Calu3 (cell line): ENCODE results near the gene SCAP. TPM values are rescaled to one million over a fixed set of nuclear protein-coding genes. Genes with fewer than 3 reads are reported as not detected.
A peak's percentile ranks its signal among the peaks of the same experiment; 100 is the strongest.
"Not testable (repeated sequence)": the region's sequence is repeated elsewhere in the genome, so short reads cannot be mapped to it uniquely, and the experiment has no call there.

Experiments used
- BruUV-seq: library from RNA; stranded (reverse); fragments of 400-500 nt; replicated peaks from 2 replicates; lab custom pipeline; 2021; lab: Mats Ljungman, UMichigan
- CTCF ChIA-PET: fragments of 300-600 bp; sonication (Branson Sonifier 250); formaldehyde crosslinking; loops from one replicate; lab custom pipeline; 2022; ENCODE audit warnings: antibody characterized with exemption; lab: Charles Lee
- DNase-seq: peaks from one replicate; pipeline ENCODE4 v3.0.0; 2022
- H3K27ac Mint-ChIP-seq: one replicate; pipeline ENCODE4 v1.8.0; 2022; ENCODE audit warnings: mixed read lengths; ENCODE audit not compliant: unreplicated experiment
- H3K27me3 Mint-ChIP-seq: one replicate; pipeline ENCODE4 v1.8.0; 2022; ENCODE audit warnings: mixed read lengths; ENCODE audit not compliant: unreplicated experiment
- H3K36me3 Mint-ChIP-seq: one replicate; pipeline ENCODE4 v1.8.0; 2022; ENCODE audit warnings: mild to moderate bottlenecking, moderate library complexity, mixed read lengths; ENCODE audit not compliant: insufficient read depth, unreplicated experiment
- H3K4me1 Mint-ChIP-seq: one replicate; pipeline ENCODE4 v1.8.0; 2022; ENCODE audit warnings: mild to moderate bottlenecking, low read depth, mixed read lengths; ENCODE audit not compliant: unreplicated experiment
- H3K4me3 Mint-ChIP-seq: one replicate; pipeline ENCODE4 v1.8.0; 2022; ENCODE audit warnings: mild to moderate bottlenecking, low read depth, moderate library complexity, mixed read lengths; ENCODE audit not compliant: unreplicated experiment
- H3K9me3 Mint-ChIP-seq: one replicate; pipeline ENCODE4 v1.8.0; 2022; ENCODE audit warnings: low read depth, mixed read lengths; ENCODE audit not compliant: unreplicated experiment
- CTCF ChIP-seq: fragments of 200-600 bp; IDR thresholded peaks from one replicate; pipeline ENCODE4 v1.8.0; 2022; ENCODE audit warnings: antibody characterized with exemption; ENCODE audit not compliant: unreplicated experiment
- intact Hi-C: fragments of 100-400 bp; cut with micrococcal nuclease; formaldehyde crosslinking; loops from one replicate; pipeline ENCODE4 v1.10.0; 2022; ENCODE audit not compliant: unreplicated experiment
- total RNA-seq: library from RNA; stranded (reverse); gene quantifications from 2 replicates; pipeline ENCODE4 v1.2.3, GENCODE V29; 2022

SCAP gene
- total RNA-seq, 1 experiment from 2014 or later, result 74.2 TPM

DNA sequence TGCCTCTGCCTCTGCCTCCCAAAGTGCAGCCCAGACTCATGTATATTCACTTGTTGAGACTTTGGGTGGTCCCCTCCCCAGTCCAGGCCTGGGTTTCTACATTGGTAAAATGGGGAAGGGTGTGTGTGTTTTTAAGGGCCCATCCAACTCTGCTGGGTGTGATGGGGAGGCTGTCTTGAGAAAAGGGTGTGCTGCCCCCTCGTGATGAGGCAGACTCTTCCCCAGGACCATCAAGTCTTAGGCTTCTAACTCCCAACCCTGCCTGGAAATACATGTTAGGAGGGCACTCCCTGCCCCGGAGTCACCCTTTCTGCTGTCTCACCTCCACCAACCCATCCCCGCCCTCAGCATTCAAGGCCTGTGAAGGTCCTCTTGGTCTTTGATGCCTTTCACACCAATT, 99.3 kb downstream of the SCAP start:
- H3K27me3 Mint-ChIP-seq, result no peaks in the 10 kb centered on the region
- peaks cover 19% of the 10 kb centered on the region for H3K4me1 Mint-ChIP-seq
- no peaks in the 10 kb centered on the region for H3K9me3 Mint-ChIP-seq
- DNase-seq, result no peak
- no peak for TF ChIP-seq CTCF
- no peak overlapping the region for H3K4me3 Mint-ChIP-seq
- H3K36me3 Mint-ChIP-seq, result peaks cover 22% of the 10 kb centered on the region
- intact Hi-C loops, result no loop called here
- no TSS peak for BruUV-seq
- CTCF ChIA-PET, result no interaction called here
- no peak overlapping the region for H3K27ac Mint-ChIP-seq

DNA sequence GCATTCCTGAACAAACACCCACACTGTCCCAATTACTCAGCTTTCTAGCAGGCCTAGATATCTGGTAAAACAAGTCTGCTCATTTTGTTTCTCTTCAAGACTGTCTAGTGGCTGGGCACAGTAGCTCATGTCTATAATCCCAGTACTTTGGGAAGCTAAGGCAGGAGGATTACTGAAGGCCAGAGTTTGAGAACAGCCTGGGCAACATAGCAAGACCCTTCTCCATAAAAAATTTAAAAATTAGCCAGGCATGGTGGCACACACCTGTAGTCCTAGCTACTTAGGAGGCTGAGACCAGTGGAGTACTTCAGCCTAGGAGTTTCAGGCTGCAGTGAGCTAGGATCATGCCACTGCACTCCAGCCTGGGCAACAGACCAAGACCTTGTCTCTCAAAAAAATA, 101.2 kb downstream of the SCAP start:
- Mint-ChIP-seq H3K36me3 (peaks cover 4% of the 10 kb centered on the region), H3K4me1 (peaks cover 8% of the 10 kb centered on the region), H3K27ac (no peak overlapping the region), H3K27me3 (no peaks in the 10 kb centered on the region), H3K4me3 (no peak overlapping the region), H3K9me3 (no peaks in the 10 kb centered on the region)
- intact Hi-C loops, result loop anchor here (5.0 kb wide), 1 partner anchor 667 kb away; no protein-coding TSS in a partner anchor
- CTCF ChIA-PET, result no interaction called here
- no peak for DNase-seq
- BruUV-seq, result no TSS peak
- TF ChIP-seq CTCF, result no peak

DNA sequence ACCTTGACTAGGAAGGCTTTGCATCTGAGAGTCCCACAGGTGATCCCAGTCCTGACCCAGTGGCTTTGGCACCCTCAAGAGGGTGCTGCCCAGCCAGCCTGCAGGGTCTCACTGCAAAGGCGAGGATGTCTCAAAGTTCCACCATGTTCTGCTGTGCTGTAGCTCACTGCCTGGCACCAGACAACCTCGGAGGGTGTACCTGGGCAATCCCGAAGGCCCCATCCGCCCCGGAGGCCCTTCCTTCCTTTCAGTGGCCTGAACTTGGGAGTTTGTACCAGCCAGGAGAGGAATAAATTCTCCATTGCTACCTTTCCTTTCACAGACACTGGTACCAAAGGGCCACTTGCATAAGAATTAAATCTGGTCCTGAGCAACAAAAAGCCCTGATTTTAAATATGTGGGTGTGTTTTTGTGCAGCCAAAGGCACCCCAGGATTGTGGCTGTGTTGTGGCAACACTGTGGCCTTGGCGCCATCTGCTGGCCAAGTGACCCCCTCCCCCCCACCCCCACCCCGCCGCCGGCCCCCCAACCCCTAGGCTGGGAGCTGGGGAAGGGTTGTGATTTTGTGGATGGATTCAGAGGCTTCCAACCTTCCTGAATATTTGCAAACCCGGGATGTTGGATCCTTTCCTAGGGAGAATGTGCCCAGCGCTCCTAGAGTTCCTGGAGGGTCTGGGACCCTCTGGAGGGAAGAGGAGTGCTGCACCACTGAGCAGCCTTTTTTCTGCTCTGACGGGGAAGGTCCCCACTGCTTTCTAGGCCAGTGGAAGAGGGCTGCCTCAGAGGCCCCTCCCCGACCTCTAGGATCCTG, 104.6 kb downstream of the SCAP start:
- TF ChIP-seq CTCF, result peak; percentile 54
- Mint-ChIP-seq H3K27ac (no peak overlapping the region), H3K4me1 (no peaks in the 10 kb centered on the region), H3K4me3 (no peak overlapping the region), H3K27me3 (no peaks in the 10 kb centered on the region), H3K9me3 (no peaks in the 10 kb centered on the region), H3K36me3 (no peaks in the 10 kb centered on the region)
- intact Hi-C loops, result loop anchor here (5.0 kb wide), 1 partner anchor 664 kb away; no protein-coding TSS in a partner anchor
- no TSS peak for BruUV-seq
- CTCF ChIA-PET, result interaction anchor here (0.6 kb wide), 2 partner anchors 114 to 117 kb away, joined by 3 to 4 read pairs; no protein-coding TSS in a partner anchor
- no peak for DNase-seq

- H3K36me3 Mint-ChIP-seq, H3K9me3 Mint-ChIP-seq, H3K27me3 Mint-ChIP-seq, H3K4me3 Mint-ChIP-seq, CTCF ChIA-PET, DNase-seq, H3K27ac Mint-ChIP-seq, BruUV-seq, H3K4me1 Mint-ChIP-seq: not testable (repeated sequence)
- intact Hi-C loops, result loop anchor here (5.0 kb wide), 1 partner anchor 663 kb away; no protein-coding TSS in a partner anchor
Observed at GRCh38 chr3:47370020-47370419, 105.7 kb downstream of the SCAP start.

DNA sequence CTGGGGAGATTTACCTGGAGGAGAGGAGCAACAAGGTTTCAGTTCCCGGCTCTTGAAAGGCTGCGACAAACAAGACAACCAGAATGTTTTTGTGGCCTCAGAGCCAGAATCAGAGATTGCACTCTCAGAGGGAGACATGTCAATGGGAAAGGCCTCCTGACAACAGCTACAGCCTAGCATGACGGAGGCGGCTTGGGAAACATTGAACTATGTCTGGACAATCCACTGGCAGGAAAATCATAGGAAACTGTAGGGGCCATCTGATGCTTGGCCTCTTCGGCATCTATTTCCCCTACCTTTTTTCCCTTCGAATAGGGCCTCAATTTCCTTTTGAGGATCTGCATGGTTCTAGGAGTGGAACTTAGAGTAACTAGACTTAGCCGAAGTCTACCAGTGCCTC, 108.1 kb downstream of the SCAP start:
- Mint-ChIP-seq H3K4me1 (no peaks in the 10 kb centered on the region), H3K9me3 (no peaks in the 10 kb centered on the region), H3K27me3 (no peaks in the 10 kb centered on the region), H3K4me3 (no peak overlapping the region), H3K36me3 (no peaks in the 10 kb centered on the region), H3K27ac (no peak overlapping the region)
- intact Hi-C loops, result no loop called here
- TF ChIP-seq CTCF, result no peak
- CTCF ChIA-PET, result no interaction called here
- BruUV-seq, result no TSS peak
- no peak for DNase-seq
